ENCODE results near the gene ACD. TPM values are rescaled to one million over a fixed set of nuclear protein-coding genes. Genes with fewer than 3 reads are reported as not detected.

Gene ACD
- total and polyA plus RNA-seq, 2 of the 4 experiments (the other 2 are of a cell fraction) = 15.6 to 31.1 TPM

GRCh38 chr16:67647111-67647651 is 12.9 kb downstream of the ACD start:
- intact Hi-C loops (cut with micrococcal nuclease) (no loop called here), dilution Hi-C loops (cut with HindIII; ENCODE audit: low sequenced_read_pairs, unreplicated experiment) (no loop called here), in situ Hi-C loops (cut with MboI; ENCODE audit: low sequenced_read_pairs) (no loop called here)
- TF ChIP-seq MAFK (IDR thresholded peaks at IDR 0.05; ENCODE audit: low read depth, low read length) (no peak), SMC3 (IDR thresholded peaks at IDR 0.05; ENCODE audit: low read depth, low read length) (no peak), FOS (IDR thresholded peaks at IDR 0.05; ENCODE audit: low read depth, low read length) (no peak), CHD1 (IDR thresholded peaks at IDR 0.05; ENCODE audit: low read depth, low read length) (no peak), POLR2A (IDR thresholded peaks at IDR 0.05; ENCODE audit: low read depth, low read length) (no peak), MAZ (IDR thresholded peaks at IDR 0.05; ENCODE audit: borderline replicate concordance, low read depth, low read length) (no peak), CEBPB (IDR thresholded peaks at IDR 0.05; ENCODE audit: low read depth, low read length) (no peak), MXI1 (IDR thresholded peaks at IDR 0.05; ENCODE audit: borderline replicate concordance, low read depth, low read length) (no peak)
- Histone ChIP-seq H3K56ac (ENCODE audit: extremely low read depth, insufficient read depth, low read length) (no peak overlapping the region), H3K36me3 (ENCODE audit: control insufficient read depth, insufficient read depth, low read length) (no peaks in the 10 kb centered on the region), H3K4ac (ENCODE audit: low read depth, low read length) (no peak overlapping the region), H2BK20ac (ENCODE audit: low read depth, low read length) (no peak overlapping the region), H2AK9ac (replicated peaks; ENCODE audit: low read depth, low read length, poor library complexity) (peak overlapping the region; percentile 16), H4K8ac (ENCODE audit: low read depth in 2 of 2, low read length in 2 of 2) (no peak overlapping the region), H3K4me3 (ENCODE audit: insufficient read depth, low read depth, low read length) (no peak overlapping the region), H2AFZ (replicated peaks; ENCODE audit: low read length, poor library complexity) (no peak overlapping the region), H3K9ac (ENCODE audit: low read depth, low read length) (no peak overlapping the region), H4K91ac (ENCODE audit: insufficient read depth, low read depth, low read length) (no peak overlapping the region), H3K4me2 (ENCODE audit: low read depth, low read length) (no peak overlapping the region), H3K23ac (ENCODE audit: low read depth, low read length) (no peak overlapping the region), H2BK5ac (ENCODE audit: low read depth, low read length, poor library complexity, severe bottlenecking) (no peak overlapping the region), H3K4me1 (ENCODE audit: control insufficient read depth, insufficient read depth, low read length) (peaks cover under 1% of the 10 kb centered on the region; the same call in 1 of the 2 replicates), H2BK120ac (ENCODE audit: low read depth, low read length) (no peak overlapping the region), H3K79me1 (ENCODE audit: low read depth in 1 of 2, low read length in 2 of 2) (no peaks in the 10 kb centered on the region), H4K5ac (ENCODE audit: low read depth, low read length) (no peak overlapping the region), H2BK15ac (ENCODE audit: low read depth, low read length) (no peak overlapping the region), H3K27ac (ENCODE audit: insufficient read depth, low read length) (no peak overlapping the region), H3K18ac (ENCODE audit: low read depth, low read length) (no peak overlapping the region), H2AK5ac (ENCODE audit: low read depth, low read length) (no peak overlapping the region), H4K20me1 (ENCODE audit: insufficient read depth, low read length) (peaks cover 8% of the 10 kb centered on the region), H3K9me1 (ENCODE audit: insufficient read depth, low read length) (no peaks in the 10 kb centered on the region), H3K9me3 (ENCODE audit: control insufficient read depth, insufficient read depth, low read length) (no peaks in the 10 kb centered on the region), H3K27me3 (ENCODE audit: control insufficient read depth, insufficient read depth, low read length) (peaks cover 75% of the 10 kb centered on the region), H3K14ac (replicated peaks; ENCODE audit: low read depth, low read length) (no peak overlapping the region)
- 66% methylated on average over 3 of the region's 15 CpGs; no CpG with 5 or more reads in 1 of the 2 experiments for WGBS, 2 experiments (ENCODE audit: extremely low coverage in 2 of 2, insufficient read length in 1 of 2)
- DNase-seq (no peak), ATAC-seq (ENCODE audit: low read depth) (no peak)
- CTCF ChIA-PET = interaction anchor here (0.6 kb wide), 1 partner anchor 100 kb away, joined by 3 read pairs; no protein-coding TSS in a partner anchor
- POLR2A ChIA-PET (ENCODE audit: unreplicated experiment) = no interaction called here
- no TSS peak for BruUV-seq (replicated peaks)

Data from IMR-90 (cell line).